K562 (cell line): ENCODE measurements around the gene KIFC3. TPM values are rescaled to one million over a fixed set of nuclear protein-coding genes. Genes with fewer than 3 reads are reported as not detected.

Experiments
- ATAC-seq: fragments of 200-7000 bp; cut with Tn5 transposase; 3 replicates; pipeline ENCODE4 v1.9.1; 2020; ENCODE audit warnings: moderate library complexity
- BruUV-seq: library from RNA; stranded (reverse); fragments of 400-500 nt; replicated peaks from 2 replicates; lab custom pipeline; 2021; lab: Mats Ljungman, UMichigan
- CTCF ChIA-PET: fragments of 300-600 bp; formaldehyde crosslinking; extraction: SDS; loops from one replicate; lab custom pipeline; 2021; ENCODE audit warnings: low intra/inter-chr PET ratio; lab: Yijun Ruan, JAX
- POLR2A ChIA-PET: fragments of 300-600, 350-650 bp; sonication (Branson Sonifier 250); formaldehyde crosslinking; extraction: SDS; loops from one replicate; lab custom pipeline; 2021; ENCODE audit warnings: antibody characterized with exemption, inconsistent platforms; lab: Yijun Ruan, JAX
- DNase-seq, 4 experiments: peaks; one replicate each; pipeline versions ENCODE4 v3.0.0 to v3.0.0-alpha.2; 2011 to 2018; ENCODE audit warnings: low spot score in 3 of 4, mixed read lengths in 3 of 4; ENCODE audit errors: extremely low read depth in 1 of 4
- FAIRE-seq: peaks from 2 replicates; lab custom pipeline; 2011; peaks lifted over from hg19 to GRCh38; lab: Jason Lieb, UNC
- H2AFZ ChIP-seq: 2 replicates; pipeline ENCODE4 v1.6.0; 2011; ENCODE audit warnings: low read depth, low read length, control low read depth, inconsistent platforms
- H3K27ac ChIP-seq: fragments of 200-600 bp; 3 replicates; pipeline ENCODE4 v1.8.0; 2011; ENCODE audit warnings: low read depth, mild to moderate bottlenecking, control low read depth, inconsistent platforms, low read length, moderate library complexity, mixed read lengths; ENCODE audit errors: extremely low read depth
- H3K27me3 ChIP-seq, 2 experiments: fragments of 300-600 bp in 1 of 2; 2 replicates in 1 of 2; 3 replicates in 1 of 2; pipeline versions ENCODE4 v1.6.0 to v1.8.0; 2011; ENCODE audit warnings: inconsistent platforms in 2 of 2, low read length in 2 of 2, mild to moderate bottlenecking in 1 of 2, mixed read lengths in 1 of 2, moderate library complexity in 1 of 2; ENCODE audit not compliant: control insufficient read depth in 2 of 2, insufficient read depth in 2 of 2
- H3K36me3 ChIP-seq: fragments of 300-600 bp; 3 replicates; pipeline ENCODE4 v1.8.0; 2011; ENCODE audit warnings: mild to moderate bottlenecking, low read length, inconsistent platforms; ENCODE audit not compliant: control insufficient read depth, insufficient read depth
- H3K4me1 ChIP-seq, 2 experiments: fragments of 200-600 bp in 1 of 2; replicated peaks in 1 of 2; 2 replicates in 1 of 2; 3 replicates in 1 of 2; pipeline versions ENCODE4 v1.5.1 to v1.8.0; 2011; ENCODE audit warnings: inconsistent platforms in 2 of 2, low read length in 2 of 2, mild to moderate bottlenecking in 1 of 2, mixed read lengths in 1 of 2, moderate library complexity in 1 of 2; ENCODE audit not compliant: control insufficient read depth in 2 of 2, insufficient read depth in 2 of 2
- H3K4me2 ChIP-seq: 2 replicates; pipeline ENCODE4 v1.6.1; 2011; ENCODE audit warnings: low read length, control low read depth, inconsistent platforms, mixed read lengths; ENCODE audit not compliant: insufficient read depth
- H3K4me3 ChIP-seq: fragments of 200-600 bp; sonication (generic), shearing (Covaris generic); 2 replicates; pipeline ENCODE4 v1.5.1; 2016; ENCODE audit warnings: control low read depth, inconsistent platforms
- H3K79me2 ChIP-seq: fragments of 200-600 bp; 3 replicates; pipeline ENCODE4 v1.8.0; 2011; ENCODE audit warnings: low read length, inconsistent platforms; ENCODE audit not compliant: control insufficient read depth, insufficient read depth
- H3K9ac ChIP-seq, 2 experiments: 2 replicates each; pipeline versions ENCODE4 v1.6.0 to v1.6.1; 2011; ENCODE audit warnings: low read depth in 2 of 2, low read length in 2 of 2, control low read depth in 1 of 2, inconsistent platforms in 1 of 2, mild to moderate bottlenecking in 1 of 2, mixed read lengths in 1 of 2; ENCODE audit not compliant: insufficient read depth in 1 of 2
- H3K9me1 ChIP-seq: one replicate; pipeline ENCODE4 v1.6.0; 2011; ENCODE audit warnings: inconsistent platforms, mild to moderate bottlenecking, low read length, moderate library complexity; ENCODE audit not compliant: control insufficient read depth, insufficient read depth
- H3K9me3 ChIP-seq: replicated peaks from 2 replicates; pipeline ENCODE4 v1.5.1; 2011; ENCODE audit warnings: low read depth, low read length, inconsistent platforms; ENCODE audit not compliant: control insufficient read depth, insufficient read depth
- H4K20me1 ChIP-seq: replicated peaks from 2 replicates; pipeline ENCODE4 v1.6.1; 2011; ENCODE audit warnings: low read length, inconsistent platforms, mixed read lengths; ENCODE audit not compliant: control insufficient read depth, insufficient read depth
- EP400 ChIP-seq: fragments of 450-650 bp; IDR thresholded peaks from 2 replicates; pipeline ENCODE4 v1.6.1; 2017; ENCODE audit warnings: antibody characterized with exemption, mild to moderate bottlenecking, moderate library complexity
- KDM1A ChIP-seq, 2 experiments: fragments of 450-650 bp; IDR thresholded peaks; 2 replicates each; pipeline ENCODE4 v1.6.1; 2016; ENCODE audit warnings: mild to moderate bottlenecking in 2 of 2
- MYC ChIP-seq, 2 experiments: fragments of 250-450 bp in 1 of 2; sonication (Bioruptor Pico) in 1 of 2; IDR thresholded peaks; 2 replicates each; pipeline versions ENCODE4 v1.5.1 to v1.6.1; 2012 to 2021; ENCODE audit warnings: low read depth in 2 of 2, borderline replicate concordance in 1 of 2, improper control_type of control experiment in 1 of 2, low read length in 1 of 2, mild to moderate bottlenecking in 1 of 2, moderate library complexity in 1 of 2
- SRF ChIP-seq, 2 experiments: fragments of 250-450, 450-650 bp in 1 of 2; sonication (Bioruptor Pico) in 1 of 2; sonication (generic) in 1 of 2; formaldehyde crosslinking; IDR thresholded peaks; 2 replicates each; pipeline versions ENCODE4 v1.5.0 to v1.5.1; 2020 to 2022; ENCODE audit warnings: mild to moderate bottlenecking in 1 of 2, missing genetic modification reagents in 1 of 2
- WGBS: fragments of 100-300 bp; shearing (Covaris generic); methylation state at CpG from one replicate; pipeline ENCODE4 v1.1.6; 2016; ENCODE audit warnings: low coverage, mixed read lengths; ENCODE audit not compliant: insufficient coverage; ENCODE audit errors: missing lambda C conversion rate; 5-methylcytosine and 5-hydroxymethylcytosine counted together
- in situ Hi-C: fragments of 300-500 bp; cut with MboI; formaldehyde crosslinking; loops from 4 replicates; pipeline ENCODE4 v1.15.0; 2018; ENCODE audit warnings: inconsistent platforms, mixed read lengths
- intact Hi-C: fragments of 100-400 bp; cut with micrococcal nuclease; formaldehyde crosslinking; loops from 2 replicates; pipeline ENCODE4 v1.14.2; 2022
- polyA plus RNA-seq, 8 experiments: library from polyadenylated mRNA; depleted of rRNA in 4 of 8; stranded (reverse) in 5 of 8; unstranded in 3 of 8; fragments of >200 nt; fragmentation: Nextera tagmentation in 2 of 8; fragmentation: Illumina TruSeq in 1 of 8; extraction: Ambion mirVana in 2 of 8; extraction: Trizol in 1 of 8; gene quantifications; 2 replicates each; pipeline versions ENCODE4 v1.2.1 to v1.2.3, GENCODE V29; 2011 to 2014; ENCODE audit warnings: inconsistent platforms in 1 of 8, missing spikeins in 1 of 8
- total RNA-seq, 7 experiments: library from RNA; depleted of rRNA in 6 of 7; stranded (reverse); fragments of >200 nt in 6 of 7; fragmentation: Illumina TruSeq in 2 of 7; extraction: Trizol in 2 of 7; gene quantifications; 2 replicates each; pipeline versions ENCODE4 v1.2.1 to v1.2.3, GENCODE V29; 2011 to 2021; ENCODE audit warnings: low replicate concordance in 1 of 7
- TF ChIP-seq, protein P1 (sequence below): fragments of 450-650 bp; IDR thresholded peaks from 2 replicates; pipeline ENCODE4 v1.6.1; 2016; ENCODE audit warnings: antibody characterized with exemption
- TF ChIP-seq, protein P2 (sequence below): fragments of 450-650 bp; IDR thresholded peaks from 2 replicates; pipeline ENCODE4 v1.6.1; 2018; ENCODE audit not compliant: partially characterized antibody

The KIFC3 gene
- total and polyA plus RNA-seq, 9 of the 15 experiments (the other 6 are each of a cell fraction or from before 2014, with no cell fraction given) = 0.23 to 105 (median 26.2) TPM

DNA sequence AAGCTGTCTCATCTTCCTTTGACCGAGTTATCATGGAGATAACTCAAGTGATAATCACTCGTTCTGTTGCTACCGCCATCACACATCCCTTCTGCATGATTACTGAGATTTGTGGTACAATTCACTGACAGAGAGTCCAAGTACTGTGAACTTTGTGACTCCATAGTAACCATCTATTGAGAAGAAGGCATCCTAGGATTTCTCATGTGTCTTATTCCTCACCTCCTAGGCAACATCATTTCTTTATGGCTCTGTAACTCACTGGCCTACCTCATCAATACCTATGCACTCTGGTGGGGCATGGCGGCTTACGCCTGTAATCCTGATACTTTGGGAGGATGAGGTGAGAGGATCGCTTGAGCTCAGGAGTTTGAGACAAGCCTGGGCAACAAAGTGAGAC lies 88.2 kb downstream of the KIFC3 start:
- BruUV-seq = no TSS peak
- FAIRE-seq = no peak
- POLR2A ChIA-PET = no interaction called here

DNA sequence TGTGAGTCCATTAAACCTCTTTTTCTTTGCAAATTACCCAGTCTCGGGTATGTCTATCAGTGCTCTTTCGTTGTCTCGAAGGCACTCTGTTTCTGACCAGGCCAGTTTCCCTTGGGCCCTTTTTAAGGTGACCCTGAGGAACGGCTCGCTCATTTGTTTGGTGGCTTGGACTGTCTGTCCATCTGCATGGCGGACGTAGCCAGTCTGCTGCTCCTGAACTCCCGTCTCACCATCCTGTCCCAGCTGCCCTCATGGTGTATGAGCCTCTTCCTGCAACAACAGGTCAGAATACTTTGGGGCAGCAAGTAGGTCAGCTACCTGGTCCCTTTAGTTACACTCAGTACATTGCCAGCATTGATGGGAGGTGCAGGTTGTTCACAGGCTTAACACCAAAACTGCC lies 88.7 kb downstream of the KIFC3 start:
- peaks cover 7 to 34% of the 10 kb centered on the region in 2 experiments; a peak in 4 of 5 replicates for H3K27me3 ChIP-seq
- DNase-seq (no peak), FAIRE-seq (no peak), ATAC-seq (no peak)
- in situ Hi-C loops (no loop called here), intact Hi-C loops (no loop called here)
- no peak overlapping the region for H3K4me2 ChIP-seq
- H3K4me1 ChIP-seq = peaks cover 6 to 16% of the 10 kb centered on the region in 2 experiments; a peak in 4 of 5 replicates
- no peak overlapping the region for H3K9ac ChIP-seq
- CTCF ChIA-PET = no interaction called here
- WGBS = 29% methylated on average over 8 of the region's 8 CpGs
- no TSS peak for BruUV-seq
- H3K36me3 ChIP-seq = no peaks in the 10 kb centered on the region
- H3K9me1 ChIP-seq = no peaks in the 10 kb centered on the region
- H3K9me3 ChIP-seq = no peaks in the 10 kb centered on the region
- no peaks in the 10 kb centered on the region for H3K79me2 ChIP-seq
- no peaks in the 10 kb centered on the region for H4K20me1 ChIP-seq
- no peak overlapping the region for H2AFZ ChIP-seq
- H3K4me3 ChIP-seq = no peak overlapping the region
- no peak overlapping the region for H3K27ac ChIP-seq
- POLR2A ChIA-PET = no interaction called here
- no peak for TF ChIP-seq KDM1A (IDR thresholded peaks at IDR 0.05)
- TF ChIP-seq, protein P1, sequence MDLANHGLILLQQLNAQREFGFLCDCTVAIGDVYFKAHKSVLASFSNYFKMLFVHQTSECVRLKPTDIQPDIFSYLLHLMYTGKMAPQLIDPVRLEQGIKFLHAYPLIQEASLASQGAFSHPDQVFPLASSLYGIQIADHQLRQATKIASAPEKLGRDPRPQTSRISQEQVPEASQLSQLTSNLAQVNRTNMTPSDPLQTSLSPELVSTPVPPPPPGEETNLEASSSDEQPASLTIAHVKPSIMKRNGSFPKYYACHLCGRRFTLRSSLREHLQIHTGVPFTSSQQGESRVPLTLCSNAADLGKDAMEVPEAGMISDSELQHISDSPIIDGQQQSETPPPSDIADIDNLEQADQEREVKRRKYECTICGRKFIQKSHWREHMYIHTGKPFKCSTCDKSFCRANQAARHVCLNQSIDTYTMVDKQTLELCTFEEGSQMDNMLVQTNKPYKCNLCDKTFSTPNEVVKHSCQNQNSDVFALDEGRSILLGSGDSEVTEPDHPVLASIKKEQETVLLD = no peak
- TF ChIP-seq, protein P2, sequence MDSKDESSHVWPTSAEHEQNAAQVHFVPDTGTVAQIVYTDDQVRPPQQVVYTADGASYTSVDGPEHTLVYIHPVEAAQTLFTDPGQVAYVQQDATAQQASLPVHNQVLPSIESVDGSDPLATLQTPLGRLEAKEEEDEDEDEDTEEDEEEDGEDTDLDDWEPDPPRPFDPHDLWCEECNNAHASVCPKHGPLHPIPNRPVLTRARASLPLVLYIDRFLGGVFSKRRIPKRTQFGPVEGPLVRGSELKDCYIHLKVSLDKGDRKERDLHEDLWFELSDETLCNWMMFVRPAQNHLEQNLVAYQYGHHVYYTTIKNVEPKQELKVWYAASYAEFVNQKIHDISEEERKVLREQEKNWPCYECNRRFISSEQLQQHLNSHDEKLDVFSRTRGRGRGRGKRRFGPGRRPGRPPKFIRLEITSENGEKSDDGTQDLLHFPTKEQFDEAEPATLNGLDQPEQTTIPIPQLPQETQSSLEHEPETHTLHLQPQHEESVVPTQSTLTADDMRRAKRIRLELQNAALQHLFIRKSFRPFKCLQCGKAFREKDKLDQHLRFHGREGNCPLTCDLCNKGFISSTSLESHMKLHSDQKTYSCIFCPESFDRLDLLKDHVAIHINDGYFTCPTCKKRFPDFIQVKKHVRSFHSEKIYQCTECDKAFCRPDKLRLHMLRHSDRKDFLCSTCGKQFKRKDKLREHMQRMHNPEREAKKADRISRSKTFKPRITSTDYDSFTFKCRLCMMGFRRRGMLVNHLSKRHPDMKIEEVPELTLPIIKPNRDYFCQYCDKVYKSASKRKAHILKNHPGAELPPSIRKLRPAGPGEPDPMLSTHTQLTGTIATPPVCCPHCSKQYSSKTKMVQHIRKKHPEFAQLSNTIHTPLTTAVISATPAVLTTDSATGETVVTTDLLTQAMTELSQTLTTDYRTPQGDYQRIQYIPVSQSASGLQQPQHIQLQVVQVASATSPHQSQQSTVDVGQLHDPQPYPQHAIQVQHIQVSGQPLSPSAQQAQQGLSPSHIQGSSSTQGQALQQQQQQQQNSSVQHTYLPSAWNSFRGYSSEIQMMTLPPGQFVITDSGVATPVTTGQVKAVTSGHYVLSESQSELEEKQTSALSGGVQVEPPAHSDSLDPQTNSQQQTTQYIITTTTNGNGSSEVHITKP = no peak

More for the DNA sequence above, 88.2 kb downstream of the KIFC3 start:
- Histone ChIP-seq H3K4me1 (peaks cover 6 to 16% of the 10 kb centered on the region in 2 experiments; a peak in 4 of 5 replicates), H3K36me3 (no peaks in the 10 kb centered on the region), H3K27me3 (peaks cover 7 to 34% of the 10 kb centered on the region in 2 experiments; a peak in 4 of 5 replicates), H3K9me1 (no peaks in the 10 kb centered on the region), H3K9me3 (no peaks in the 10 kb centered on the region), H2AFZ (no peak overlapping the region), H3K79me2 (no peaks in the 10 kb centered on the region), H3K4me3 (no peak overlapping the region), H3K27ac (no peak overlapping the region), H4K20me1 (no peaks in the 10 kb centered on the region), H3K4me2 (no peak overlapping the region), H3K9ac (no peak overlapping the region)
- CTCF ChIA-PET = no interaction called here
- TF ChIP-seq MYC (IDR thresholded peaks at IDR 0.05; ENCODE audit: low read depth, low read length) (no peak), MYC (CRISPR knock-in tag; IDR thresholded peaks at IDR 0.05; ENCODE audit: borderline replicate concordance, low read depth) (no peak), EP400 (no peak), SRF (CRISPR knock-in tag; IDR thresholded peaks at IDR 0.05) (no peak)
- intact Hi-C loops (no loop called here), in situ Hi-C loops (no loop called here)
- 20% methylated on average over 6 of the region's 6 CpGs for WGBS
- DNase-seq (no peak), ATAC-seq (no peak)
